Measurements from ENCODE around the gene MEIG1.

DNA sequence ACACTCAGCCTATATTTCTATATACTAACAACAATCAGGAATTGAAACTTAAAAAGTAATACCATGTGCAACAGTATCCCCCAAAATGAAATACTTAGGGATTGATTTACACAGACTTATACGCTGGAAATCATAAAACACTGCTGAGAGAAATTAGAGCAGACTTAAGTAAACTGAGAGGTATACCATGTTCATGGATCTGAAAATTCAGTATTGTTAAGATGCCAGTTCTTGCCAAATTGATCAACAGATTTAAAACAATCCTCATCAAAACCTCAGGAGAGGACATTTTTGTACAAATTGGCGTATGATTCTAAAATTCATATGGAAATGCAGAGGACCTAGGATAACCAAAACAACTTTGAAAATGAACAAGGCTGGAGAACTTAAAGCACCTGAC is 42.6 kb upstream of the MEIG1 start:
- TF ChIP-seq, protein P1, sequence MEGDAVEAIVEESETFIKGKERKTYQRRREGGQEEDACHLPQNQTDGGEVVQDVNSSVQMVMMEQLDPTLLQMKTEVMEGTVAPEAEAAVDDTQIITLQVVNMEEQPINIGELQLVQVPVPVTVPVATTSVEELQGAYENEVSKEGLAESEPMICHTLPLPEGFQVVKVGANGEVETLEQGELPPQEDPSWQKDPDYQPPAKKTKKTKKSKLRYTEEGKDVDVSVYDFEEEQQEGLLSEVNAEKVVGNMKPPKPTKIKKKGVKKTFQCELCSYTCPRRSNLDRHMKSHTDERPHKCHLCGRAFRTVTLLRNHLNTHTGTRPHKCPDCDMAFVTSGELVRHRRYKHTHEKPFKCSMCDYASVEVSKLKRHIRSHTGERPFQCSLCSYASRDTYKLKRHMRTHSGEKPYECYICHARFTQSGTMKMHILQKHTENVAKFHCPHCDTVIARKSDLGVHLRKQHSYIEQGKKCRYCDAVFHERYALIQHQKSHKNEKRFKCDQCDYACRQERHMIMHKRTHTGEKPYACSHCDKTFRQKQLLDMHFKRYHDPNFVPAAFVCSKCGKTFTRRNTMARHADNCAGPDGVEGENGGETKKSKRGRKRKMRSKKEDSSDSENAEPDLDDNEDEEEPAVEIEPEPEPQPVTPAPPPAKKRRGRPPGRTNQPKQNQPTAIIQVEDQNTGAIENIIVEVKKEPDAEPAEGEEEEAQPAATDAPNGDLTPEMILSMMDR (conservative IDR thresholded peaks at IDR 0.05 in 1 of 2, IDR thresholded peaks at IDR 0.05 in 1 of 2; ENCODE audit: extremely low read depth in 1 of 2, insufficient read depth in 1 of 2, low read depth in 1 of 2, low read length in 2 of 2), result no peak
- TF ChIP-seq EZH2 (IDR thresholded peaks at IDR 0.05; ENCODE audit: borderline replicate concordance, low read length), result no peak
